Left colon (tissue), 2 donors: ENCODE results near the gene BANK1. TPM values are rescaled to one million over a fixed set of nuclear protein-coding genes. Genes with fewer than 3 reads are reported as not detected.

Source experiments
- ATAC-seq: fragments of 200-7000 bp; cut with Tn5 transposase; one replicate; pipeline ENCODE4 v1.9.1; 2020; ENCODE audit warnings: mild to moderate bottlenecking, moderate library complexity
- DNase-seq, 2 donors: peaks; one replicate each; pipeline ENCODE4 v3.0.0-alpha.2; 2020
- intact Hi-C, 2 donors: fragments of 100-400 bp; cut with DNase I in 1 of 2; cut with micrococcal nuclease in 1 of 2; formaldehyde crosslinking; loops; one replicate each; pipeline versions ENCODE4 v1.11.2 to v1.14.0; 2022; cut with DNase I, micrococcal nuclease
- total RNA-seq, 2 donors: library from RNA; stranded (reverse); fragmentation: NEBNext Ultra II Directional; extraction: Animal tissue kit (Norgen Biotek cat#: 25700); gene quantifications; one replicate each; pipeline ENCODE4 v1.2.1, GENCODE V29; 2021
- donor health status: DM: no; HTN: no; CAD: no.
- donor health status: DM: yes; HTN: yes; CAD: no.

BANK1 gene
- total RNA-seq, 2 donors from 2014 or later: 1.2 to 1.3 TPM

DNA sequence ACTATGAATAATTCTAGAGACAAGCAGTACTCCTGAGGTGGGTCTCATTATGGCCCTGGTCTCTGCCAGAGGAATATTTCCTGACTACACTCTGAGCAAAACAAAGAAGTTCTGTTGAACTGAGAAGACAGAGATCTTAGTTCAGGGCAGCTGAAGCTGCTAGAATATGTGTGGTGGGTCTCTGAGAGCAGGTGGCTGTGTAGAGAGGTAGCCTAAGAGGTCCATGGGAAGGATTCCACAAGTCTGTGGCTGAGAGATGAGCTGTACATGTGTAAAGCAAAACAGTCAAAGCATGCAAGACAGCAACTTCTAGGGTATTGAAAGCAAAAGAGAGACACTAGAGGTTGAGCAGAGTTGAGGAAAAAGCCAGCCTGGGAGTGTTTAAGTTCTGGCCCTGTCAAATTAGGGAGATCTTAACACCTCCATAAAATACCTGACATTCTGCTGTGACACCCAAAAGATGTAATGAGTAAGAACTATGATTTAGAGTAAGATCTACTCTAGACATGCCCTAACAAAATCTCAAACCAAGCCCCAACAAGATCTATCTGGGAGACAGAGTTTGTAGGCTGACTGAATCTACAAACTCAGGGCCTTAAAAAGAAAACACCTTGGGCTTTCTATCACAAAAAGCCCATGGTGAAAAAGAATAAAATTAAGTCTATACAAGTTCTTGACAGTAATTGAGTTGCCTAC lies 274.4 kb downstream of the BANK1 start:
- DNase-seq (no peak), ATAC-seq (no peak)
- intact Hi-C loops: no loop called here

DNA sequence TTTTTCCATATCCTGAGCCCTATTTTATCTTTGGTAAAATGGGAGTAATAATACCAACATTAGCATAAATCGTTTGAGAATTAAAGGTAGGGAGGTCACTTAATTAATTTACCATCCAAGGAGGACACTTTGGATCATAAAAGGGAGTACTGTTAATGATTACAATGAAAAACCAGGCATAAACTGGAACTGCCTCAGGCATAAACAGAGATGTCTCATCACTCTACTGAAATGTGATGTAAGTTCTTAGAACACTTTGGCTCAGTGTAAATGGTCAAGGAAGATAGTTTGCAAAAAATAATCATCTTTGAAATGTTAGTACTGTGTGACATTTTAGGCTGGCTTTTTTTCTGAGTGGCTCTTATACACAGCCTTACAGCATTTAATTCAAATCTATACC lies 286.1 kb downstream of the BANK1 start:
- intact Hi-C loops: no loop called here
- DNase-seq (no peak), ATAC-seq (no peak)

DNA sequence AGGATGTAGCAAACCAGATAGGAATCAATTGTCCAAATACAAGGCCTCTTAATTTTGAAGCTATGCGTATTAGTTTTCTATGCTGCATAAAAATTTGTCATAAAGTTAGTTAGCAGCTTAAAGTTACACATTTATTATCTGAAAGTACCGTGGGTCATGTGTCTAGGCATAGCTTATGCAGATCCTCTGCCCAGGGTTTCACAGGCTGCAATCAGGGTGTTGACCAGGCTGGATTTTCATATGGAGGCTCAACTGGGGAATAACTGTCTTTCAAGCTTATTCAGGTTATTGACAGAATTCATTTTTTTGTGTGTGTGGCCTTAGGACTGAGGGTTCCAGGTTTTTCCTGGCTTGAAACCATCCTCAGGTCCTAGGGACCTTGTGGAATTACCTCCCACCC lies 289.7 kb downstream of the BANK1 start:
- ATAC-seq: no peak
- no peak for DNase-seq
- intact Hi-C loops: no loop called here

DNA sequence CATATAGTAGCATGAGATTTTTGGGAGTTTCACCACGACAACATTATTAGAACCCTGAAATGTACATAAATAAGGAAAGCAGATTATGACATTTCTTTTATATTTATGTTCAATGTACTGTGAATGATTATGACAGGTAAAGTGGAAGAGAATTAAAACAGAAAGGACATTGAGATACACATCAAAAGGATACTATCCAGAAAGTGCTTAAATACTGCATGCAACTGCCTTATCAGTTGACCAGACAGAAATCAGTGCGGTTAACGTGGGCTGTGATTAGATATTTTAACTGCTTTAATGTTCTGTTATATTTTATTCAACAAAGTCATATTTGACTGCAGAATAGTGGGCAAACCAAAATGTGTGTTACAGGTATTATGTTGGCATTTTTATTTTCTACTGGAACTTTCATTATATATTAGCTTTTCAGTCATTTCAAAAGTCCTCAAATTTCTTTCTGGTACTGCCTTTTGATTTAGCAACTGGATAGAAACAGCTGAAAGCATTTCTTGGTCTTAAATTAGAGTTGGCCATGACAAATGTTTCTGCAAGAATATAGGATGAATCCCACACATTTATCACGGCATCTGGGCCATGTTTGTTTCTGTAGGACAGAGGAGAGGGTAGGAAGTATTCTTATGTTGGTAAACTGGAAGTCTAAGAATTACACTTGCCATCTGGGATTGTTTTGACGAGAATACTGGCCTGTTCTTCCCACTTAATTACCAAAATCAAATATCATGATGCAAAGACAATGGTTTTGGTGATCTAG lies 299.5 kb downstream of the BANK1 start:
- intact Hi-C loops: no loop called here
- ATAC-seq (no peak), DNase-seq (no peak)

DNA sequence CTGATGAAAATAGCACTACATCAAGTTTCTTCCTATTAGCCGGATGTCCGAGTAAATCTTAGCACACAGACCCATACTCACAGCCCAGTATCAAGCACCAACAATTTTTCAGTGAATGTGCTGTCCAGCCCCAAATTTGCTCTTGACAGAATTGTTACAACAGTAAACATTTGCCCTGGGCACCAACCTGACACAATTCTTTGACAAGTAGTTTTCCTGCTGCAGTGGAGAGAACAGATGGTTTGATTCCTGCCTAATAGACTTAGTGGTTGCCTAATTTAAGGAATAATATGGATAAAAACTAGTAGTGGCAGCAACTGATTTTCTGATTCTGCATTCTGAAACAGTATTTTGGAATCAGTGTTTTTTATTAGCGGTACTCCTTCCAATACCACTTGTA lies 301.1 kb downstream of the BANK1 start:
- no peak for ATAC-seq
- DNase-seq: no peak
- intact Hi-C loops: no loop called here

DNA sequence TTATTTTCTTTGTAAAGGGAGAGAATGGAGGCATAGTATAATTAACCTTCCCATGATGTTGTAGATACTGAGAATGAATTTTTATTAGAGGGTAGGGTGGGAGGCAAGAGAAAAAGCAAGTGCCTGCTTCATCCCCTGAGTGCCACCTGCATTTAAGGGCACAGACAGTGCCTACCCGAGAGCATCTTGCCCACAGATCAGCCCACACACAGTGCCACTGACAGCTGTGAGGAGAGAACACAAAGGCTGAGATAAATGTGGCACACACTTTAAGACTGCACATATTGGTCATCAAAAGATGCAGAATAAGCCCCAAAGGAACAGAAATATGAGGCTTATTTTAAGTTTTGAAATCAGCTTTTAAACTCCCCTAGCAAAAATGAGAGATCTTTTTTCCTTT lies 304.0 kb downstream of the BANK1 start:
- DNase-seq (no peak), ATAC-seq (no peak)
- intact Hi-C loops: no loop called here

DNA sequence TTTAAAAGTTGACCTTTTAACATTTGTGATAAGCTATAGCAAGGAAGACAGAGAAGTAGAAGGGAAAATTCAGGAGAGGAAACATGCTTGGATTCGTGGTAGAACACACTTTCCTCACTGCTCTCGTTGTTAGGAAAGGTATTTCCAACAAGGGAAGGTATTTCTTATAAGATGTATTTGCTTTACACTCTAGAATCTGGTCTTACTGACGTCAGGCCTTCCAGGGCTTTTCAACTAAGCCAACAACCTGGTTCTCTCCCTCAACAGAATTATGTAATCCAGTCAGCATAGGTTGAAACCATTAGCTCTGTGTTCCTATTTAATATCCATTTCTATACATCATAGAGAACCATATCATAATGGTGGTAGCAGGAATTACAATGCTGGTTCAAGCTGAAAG lies 312.8 kb downstream of the BANK1 start:
- no peak for DNase-seq
- intact Hi-C loops: no loop called here
- ATAC-seq: no peak

DNA sequence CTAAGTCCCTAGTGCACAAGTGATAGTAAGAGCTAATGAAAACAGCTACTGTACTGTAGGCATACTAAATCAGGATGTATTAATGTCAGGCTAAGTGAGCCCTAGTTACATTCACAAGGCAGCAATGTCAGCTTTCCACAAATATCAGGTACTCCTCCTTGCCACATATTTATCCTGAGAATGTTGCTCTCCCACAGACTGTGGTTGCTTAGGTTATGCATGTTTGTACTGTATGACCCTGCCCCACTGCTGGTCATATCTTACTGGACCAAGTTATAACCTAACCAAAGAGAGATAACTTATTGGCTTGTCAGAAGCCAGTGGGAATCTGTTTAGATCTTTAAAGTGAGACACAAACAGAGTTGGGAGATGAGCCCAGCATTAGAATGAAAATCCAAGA lies 313.7 kb downstream of the BANK1 start:
- DNase-seq (no peak), ATAC-seq (no peak)
- intact Hi-C loops: no loop called here

DNA sequence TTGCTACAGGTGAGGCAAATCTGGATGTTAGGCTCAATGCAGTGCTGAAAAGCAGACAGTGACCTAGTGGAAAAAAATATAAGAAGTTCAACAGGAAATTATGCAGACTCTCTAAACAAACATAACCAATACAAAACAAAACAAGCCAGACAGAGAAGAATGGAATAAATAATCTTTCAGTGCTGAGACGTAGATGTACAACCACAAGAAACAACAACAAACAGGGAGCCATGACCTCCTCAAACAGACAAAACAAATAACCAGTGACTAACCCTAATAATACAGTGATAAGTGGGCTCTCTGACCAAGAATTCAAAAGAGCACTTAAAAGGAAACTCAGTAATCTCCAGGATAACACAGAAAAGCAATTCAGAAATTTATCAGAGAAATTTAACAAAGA lies 315.5 kb downstream of the BANK1 start:
- ATAC-seq (no peak), DNase-seq (no peak)
- intact Hi-C loops: no loop called here

DNA sequence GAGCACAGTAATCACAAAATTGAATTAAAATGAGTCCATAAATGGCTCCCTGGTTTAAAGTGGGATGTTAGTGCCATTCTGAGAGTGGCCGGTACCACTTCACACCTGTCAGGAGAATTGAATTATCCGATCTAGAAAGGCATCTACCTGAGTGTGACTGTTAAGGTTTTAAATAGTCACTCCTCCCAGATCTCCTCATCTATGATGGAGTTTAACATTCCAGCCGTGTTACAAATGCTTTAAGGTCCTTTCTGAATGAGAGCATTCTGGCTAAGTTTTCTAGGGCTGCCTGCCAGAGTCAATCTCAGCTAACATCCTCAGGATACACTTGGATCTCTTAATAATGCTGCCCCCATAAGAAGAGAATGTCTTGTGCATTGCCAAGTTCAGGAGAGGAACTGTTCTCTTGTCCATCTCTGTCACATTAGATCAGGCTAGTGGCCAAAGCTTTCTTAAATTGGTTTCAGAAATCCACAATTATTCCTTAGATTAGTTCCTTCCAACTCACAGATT lies 323.6 kb downstream of the BANK1 start:
- ATAC-seq: no peak
- DNase-seq: no peak
- intact Hi-C loops: no loop called here

DNA sequence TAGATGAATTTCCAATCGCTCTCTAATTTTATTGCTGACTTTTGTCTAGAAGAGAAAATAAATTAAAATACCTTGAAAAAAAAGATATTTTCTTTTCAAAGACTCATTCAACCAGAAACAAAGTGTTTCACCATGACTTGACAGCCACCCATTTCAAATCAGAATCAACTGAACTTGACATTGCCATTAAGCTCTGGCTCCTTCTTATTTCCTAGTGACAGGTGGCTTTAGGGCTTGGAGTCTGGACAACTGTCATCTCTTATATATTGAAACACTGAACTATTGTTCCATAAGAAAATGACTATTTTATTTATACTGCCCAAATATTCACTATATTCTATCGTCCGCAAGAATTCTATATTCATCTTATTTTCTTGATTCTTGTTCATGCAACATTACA lies 325.6 kb downstream of the BANK1 start:
- DNase-seq (no peak), ATAC-seq (no peak)
- intact Hi-C loops: no loop called here

DNA sequence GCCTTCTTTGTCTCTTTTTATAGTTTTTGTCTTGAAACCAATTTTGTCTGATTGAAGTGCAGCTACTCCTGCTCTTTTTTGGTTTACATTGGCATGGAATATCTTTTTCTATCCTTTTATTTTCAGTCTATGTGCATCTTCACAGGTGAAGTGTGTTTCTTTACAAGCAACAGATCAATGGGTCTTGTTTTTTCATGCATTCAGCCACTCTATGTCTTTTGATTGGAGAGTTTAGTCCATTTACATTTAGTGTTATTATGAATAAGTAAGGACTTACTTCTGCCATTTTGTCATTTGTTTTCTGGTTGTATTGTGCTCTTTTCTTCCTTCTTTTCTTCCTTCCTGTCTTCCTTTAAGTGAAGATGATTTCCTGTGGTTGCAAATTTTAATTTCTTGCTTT lies 330.3 kb downstream of the BANK1 start:
- intact Hi-C loops: no loop called here
- DNase-seq (no peak), ATAC-seq (no peak)
